GM18873 (cell line): ENCODE data around the gene TJP1.
"Not testable (repeated sequence)": the region's sequence is repeated elsewhere in the genome, so short reads cannot be mapped to it uniquely, and the experiment has no call there.

Experiments used
- ATAC-seq: cut with Tn5 transposase; IDR thresholded peaks from one replicate; pipeline ENCODE4 v1.9.1; 2021; ENCODE audit warnings: mild to moderate bottlenecking, moderate library complexity, moderate number of reproducible peaks; ENCODE audit not compliant: unreplicated experiment, low FRiP score

The TJP1 gene

DNA sequence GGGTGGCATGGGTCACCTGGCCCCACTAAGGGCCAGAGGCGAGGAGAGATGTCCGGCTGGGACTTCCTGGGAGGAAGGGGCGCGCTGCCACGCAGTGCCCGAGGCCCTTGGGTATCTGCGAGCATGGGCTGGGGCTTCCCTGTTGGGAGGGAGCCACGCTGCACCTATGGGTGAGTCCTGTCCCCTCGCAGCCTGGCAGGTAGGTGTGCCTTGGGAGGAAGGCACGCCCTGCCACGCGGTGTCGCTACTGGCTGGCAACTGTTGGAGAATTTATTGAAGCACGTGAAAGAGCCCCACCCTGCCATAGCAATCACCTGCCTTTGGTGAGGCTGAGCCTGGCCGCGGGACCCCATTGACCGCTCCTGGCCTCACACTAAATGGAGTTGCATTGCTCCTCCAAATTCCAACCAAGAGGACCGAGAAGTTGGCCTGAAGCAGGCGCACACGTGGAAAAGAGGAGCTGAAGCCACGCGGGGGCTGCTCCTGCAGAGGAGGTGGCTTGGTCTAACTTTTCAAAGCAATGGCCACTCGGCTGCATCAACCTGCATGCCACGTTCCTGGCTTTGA is 134.2 kb downstream of the TJP1 start:
- ATAC-seq, result no peak

DNA sequence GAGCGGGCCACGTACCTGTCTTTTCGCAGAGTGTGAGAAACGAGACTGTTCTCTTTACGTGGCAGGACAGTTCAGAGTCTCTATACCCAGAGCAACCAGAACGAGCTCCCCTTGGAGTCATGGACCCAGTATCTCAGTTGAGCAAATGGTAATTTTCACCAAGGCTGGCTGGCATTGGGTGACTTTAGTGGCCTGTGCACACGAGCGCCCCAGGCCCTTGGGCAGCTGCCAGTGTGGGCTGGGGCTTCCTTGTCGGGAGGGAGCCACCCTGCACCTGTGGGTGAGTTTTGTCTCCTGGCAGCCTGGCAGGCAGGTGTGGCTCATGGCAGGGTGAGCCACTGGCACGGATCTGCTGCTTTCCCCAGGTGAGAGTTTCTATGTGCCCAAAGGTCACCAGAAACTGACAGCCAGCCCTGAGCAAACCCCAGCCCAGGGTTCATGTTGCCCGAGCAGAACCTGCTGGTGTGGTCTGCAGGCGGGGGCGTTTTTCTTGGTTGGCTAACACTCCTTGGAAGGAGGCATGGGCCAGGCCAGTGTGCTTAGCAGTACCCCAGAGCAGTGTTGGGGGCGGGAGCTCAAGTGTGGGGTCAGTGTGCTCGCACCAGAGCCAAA is 135.0 kb downstream of the TJP1 start:
- no peak for ATAC-seq

DNA sequence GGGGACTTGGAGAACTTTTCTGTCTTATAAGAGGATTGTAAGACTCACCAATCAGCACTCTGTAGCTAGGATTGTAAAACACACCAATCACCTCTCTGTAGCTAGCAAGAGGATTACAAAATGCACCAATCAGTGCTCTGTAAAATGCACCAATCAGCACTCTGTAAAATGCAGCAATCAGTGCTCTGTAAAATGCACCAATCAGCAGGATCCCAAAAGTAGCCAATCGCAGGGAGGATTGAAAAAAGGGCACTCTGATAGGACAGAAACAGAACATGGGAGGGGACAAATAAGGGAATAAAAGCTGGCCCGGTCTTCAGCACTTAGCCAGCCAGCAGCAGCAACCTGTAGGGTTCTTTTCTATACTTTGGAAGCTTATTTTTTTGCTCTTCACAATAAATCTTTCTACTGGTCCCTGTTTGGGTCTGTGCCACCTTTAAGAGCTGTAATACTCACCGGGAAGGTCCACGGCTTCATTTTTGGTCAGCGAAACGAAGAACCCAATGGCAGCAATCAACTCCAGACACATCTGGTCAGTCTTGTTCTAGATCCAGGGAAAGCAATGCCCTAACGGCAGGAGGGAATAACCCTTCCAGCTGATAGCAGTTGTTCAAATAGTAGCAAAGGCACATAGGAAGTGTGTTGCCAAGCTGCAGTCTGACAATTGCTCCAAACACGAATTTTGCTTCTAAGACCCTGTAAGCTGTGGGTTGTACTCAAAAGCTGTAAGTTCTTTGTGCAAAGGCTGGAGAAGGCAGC is 135.6 kb downstream of the TJP1 start:
- ATAC-seq, result no peak

DNA sequence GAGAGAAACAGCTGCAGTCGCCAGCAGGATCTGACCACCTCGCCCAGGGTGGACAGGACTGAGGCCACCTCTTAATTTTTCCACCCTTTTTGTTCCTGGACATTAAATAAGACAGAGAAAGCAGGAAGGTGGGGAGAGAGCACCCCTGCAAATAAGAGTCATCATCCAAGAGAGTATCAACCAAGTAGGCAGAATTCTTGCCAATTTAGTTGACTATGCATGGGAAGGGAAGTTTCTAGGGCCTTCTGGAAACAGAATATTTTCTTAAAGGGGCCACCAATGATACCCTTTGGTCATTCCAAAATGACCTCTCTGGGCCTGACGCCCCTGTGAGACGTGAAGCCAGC is 136.2 kb downstream of the TJP1 start:
- no peak for ATAC-seq

DNA sequence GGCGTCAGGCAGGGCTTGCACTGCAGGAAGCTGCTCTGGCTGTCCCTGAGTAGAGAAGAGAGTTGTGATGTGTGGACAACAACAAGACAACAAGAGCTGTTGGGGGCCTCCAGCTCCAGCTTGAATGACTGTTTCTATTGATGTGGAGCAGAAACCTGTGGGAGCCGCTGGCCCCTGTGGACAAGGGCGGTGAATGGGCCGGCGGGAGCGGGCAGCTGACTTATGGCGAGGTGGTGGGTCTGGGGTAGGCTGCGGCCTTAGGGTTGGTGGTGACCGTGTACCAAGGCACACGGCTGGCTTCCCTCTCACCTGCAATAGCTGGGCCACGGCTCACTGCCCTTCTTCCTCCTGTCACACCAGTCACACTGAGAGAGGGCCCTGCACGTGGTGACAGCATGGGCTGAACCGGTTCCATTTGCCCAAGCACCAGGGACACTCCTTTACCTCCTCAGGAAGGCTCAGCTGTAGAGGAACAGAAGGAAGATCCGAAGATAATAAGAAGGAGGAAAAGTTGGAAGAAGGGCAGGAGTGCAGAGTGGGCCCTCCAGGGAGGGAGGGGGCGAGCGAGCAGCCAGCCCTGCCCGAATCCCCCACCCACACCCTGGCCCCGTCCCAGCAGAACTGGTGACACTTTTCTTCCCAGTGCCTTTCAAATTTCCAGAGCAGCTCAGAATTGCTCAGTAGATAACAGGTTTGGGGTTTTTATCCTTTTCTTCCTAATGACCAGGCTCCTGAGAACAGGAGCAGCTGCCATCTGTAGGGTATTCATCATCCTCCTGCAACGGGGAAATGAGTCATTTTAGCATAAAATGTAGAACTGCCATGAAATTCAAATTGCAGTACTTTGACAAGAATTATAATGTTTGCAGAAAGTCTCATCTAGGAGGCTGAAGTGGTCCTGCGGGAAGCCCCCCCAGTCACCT is 136.9 kb downstream of the TJP1 start:
- ATAC-seq, result no peak

DNA sequence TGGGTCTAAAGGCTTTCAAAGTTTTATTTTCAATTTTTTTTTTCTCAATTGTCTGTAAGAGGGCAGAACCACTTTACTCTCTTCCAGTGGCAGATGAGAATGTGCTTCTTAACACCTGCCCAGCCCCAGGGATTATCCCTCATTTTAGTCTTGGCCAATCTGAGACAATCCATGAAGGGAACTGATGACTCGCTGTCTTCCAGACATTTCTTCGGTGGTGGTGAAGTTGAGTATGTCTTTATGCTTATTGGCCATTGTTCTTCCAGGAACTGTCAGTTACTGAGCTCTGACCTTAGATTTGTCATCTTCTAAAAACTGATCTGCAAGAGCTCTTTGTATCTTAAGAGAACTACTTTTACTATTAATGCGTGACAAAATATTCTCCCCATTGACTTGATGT is 139.5 kb downstream of the TJP1 start:
- ATAC-seq, result no peak

DNA sequence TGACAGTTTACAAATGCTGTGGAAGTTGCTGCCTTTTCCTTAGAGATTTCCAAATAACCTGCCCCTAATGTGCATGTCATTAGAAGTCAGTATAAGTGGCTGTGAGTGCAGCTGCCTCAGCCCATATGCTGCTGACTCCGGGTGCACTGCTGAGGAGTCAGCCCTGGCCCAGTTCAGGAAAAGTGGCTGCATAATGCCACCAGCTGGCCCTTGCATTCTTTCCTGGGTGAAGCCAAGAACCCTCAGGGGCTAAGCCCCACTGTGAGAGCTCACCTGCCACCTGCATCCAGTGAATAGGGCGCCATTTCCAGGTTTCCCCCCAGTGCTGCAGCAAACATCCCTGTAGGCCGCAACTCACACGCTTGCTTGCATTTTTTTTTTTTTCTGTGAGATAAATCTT is 139.9 kb downstream of the TJP1 start:
- no peak for ATAC-seq

DNA sequence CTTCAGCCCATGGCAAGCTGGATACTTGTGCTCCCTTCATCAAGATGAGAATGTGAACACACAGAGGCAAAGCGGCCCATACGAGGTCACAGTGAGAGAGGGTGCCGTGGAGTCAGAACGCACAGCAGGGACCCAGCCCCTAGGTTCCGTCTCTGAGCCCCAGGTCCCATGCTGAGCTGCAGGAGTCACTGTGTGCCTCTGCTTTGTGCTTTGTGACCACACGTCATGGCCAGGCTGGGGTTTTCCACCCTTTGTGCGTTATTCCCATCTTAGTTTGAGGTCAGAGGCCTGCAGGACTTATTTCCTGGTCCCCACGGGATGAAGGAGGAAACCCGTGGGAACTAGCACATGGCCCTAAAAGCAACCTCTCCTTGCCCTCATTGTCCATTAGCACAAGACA is 140.3 kb downstream of the TJP1 start:
- ATAC-seq, result no peak

DNA sequence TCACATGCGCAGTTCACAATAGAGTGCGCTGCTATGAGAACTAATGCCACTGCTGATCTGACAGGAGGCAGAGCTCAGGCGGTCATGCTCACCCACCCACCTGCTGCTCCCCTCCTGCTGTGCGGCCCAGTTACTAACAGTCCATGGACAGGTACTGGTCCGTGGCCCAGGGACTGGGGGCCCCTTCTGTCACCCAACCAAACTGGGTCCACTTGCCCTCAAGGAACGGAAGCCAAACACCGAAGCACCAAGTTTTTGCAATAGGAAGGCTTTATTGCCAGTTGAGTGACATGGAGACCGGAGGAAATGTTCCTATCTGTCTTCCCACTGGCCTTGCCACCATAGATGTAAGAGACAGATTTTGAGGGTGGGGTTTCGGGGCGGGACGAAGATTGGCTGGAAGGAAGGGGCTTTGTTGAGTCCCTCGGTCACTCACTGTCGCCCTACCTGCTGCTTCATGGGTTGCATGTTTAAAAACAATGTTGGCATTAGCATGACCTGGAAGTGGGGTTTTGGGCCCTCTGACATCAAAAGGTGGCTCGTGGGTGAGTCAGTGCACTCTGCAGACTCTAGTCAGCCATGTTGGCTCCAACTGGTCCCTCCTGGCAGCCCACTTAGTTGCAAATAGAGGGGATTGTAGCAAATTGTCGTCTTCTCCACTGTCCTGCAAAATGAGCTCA is 141.0 kb downstream of the TJP1 start:
- no peak for ATAC-seq

DNA sequence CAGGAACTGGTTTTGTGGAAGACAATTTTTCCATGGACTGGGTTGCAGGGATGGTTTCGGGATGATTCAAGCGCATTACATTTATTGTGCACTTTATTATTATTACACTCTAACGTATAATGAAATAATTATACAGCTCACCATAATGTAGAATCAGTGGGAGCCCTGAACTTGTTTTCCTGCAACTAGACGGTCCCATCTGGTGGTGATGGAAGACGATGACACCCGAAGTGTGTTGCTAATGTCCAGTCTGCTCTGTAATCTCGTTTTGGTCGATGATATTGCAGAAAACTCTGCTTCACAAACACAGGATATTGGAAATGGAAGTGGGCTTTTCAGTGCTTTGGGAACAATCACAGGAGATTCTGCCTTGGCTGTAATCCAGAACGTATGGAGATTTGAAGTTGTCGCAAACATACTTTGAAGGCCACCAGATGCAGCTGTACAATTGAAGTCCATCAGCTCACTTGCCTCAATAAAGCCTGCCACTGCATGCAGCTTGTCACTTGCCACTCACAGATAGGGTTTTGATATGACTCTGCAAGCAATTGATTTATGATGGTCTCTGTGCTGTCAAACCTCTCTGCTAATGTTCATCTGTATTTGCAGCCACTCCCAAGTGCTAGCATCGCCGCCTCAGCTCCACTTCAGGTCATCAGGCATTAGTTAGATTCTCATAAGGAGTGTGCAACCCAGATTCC is 141.7 kb downstream of the TJP1 start:
- ATAC-seq, result no peak

DNA sequence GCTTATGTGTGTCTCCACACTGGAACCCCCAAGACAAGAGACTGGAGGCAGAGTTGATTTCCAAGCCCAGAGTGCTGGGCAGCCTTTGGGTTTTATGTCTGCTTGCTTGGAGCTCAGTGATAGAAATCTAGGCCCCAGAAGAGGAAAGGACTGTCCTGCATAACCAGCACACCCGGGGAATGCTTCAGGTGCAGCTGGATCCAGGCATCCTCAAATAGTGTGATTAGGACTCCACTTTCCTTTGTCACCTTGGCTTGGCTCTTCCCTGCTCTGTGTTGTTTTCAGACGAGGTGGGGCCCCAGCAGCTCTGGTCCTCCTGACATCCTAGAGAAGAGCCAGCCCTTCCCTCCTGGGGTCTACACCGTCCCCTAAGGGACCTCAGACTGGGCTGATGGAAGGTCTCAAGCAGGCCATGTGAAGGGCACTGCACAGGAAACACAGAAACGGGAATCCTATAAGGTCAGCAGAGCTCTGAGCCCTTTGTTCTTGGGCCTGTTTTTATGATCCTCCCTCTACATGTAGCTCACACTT is 143.7 kb downstream of the TJP1 start:
- ATAC-seq, result no peak

DNA sequence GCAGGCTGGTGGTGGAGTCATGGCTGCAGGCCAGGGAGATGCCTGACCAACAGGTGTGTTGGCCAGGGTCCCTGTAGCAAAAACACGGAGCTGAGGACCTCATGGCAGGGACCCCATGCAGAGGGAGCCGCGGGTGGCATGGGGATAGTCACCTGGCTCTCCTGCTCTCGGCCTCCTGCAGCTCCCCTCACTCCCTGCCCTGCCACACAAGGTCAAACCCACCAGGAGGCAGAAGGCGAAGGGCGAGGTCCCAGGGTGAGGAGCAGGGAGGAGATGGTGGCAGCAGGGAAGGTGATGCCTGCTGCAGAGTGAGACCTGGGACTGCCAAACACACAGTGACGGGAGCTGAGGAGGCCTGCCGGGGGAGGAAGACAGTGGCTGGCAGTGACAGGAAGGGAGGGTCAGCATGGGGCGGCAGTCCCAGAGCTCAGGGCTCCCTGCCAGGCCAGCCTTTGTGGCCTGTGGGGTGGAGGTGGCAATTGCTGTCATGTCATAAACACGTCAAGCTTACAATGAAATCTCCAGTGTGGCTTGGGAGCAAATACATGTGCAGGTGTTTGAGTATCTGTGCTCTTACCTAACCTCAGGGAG is 144.3 kb downstream of the TJP1 start:
- ATAC-seq, result no peak

DNA sequence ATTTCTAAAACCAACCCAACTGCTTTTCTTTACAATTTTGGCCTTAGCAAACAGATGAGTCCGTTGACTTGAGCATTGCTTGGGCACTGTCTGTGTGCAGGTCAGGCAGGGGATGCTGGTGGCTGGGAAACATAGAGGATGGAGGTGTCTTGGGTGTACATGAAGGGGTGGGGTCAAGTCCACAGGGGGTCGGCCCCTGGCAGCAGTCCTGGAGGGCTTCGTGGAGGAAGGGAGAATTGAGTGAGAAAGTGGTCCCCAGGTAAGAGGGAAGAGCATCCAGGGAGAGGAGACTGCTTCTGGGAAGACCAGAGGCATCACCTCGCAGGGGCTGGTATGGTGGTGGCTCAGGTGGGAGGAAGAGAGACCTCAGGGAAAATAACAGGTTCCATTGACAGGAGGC is 144.8 kb downstream of the TJP1 start:
- no peak for ATAC-seq

DNA sequence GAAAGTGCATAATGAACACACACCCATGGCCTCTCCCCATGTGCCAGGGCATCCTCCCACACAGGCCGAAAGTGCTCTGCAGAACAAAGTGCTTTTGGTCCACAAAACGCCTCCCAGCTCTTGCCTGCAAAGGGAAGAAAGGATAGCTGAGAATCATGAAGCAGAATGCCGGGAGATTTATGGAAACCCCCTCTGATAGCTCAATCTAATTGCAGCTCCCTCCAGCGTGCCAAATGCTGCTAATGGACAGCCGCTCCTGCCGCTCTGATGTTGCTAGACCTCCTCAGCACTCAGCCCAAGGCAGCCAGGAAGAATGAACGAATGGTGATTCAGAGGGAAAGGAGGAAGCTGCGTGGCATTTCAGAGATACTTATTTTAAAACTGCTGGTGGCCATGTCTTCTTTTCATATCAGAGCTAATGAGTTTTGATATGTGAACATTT is 145.3 kb downstream of the TJP1 start:
- no peak for ATAC-seq

DNA sequence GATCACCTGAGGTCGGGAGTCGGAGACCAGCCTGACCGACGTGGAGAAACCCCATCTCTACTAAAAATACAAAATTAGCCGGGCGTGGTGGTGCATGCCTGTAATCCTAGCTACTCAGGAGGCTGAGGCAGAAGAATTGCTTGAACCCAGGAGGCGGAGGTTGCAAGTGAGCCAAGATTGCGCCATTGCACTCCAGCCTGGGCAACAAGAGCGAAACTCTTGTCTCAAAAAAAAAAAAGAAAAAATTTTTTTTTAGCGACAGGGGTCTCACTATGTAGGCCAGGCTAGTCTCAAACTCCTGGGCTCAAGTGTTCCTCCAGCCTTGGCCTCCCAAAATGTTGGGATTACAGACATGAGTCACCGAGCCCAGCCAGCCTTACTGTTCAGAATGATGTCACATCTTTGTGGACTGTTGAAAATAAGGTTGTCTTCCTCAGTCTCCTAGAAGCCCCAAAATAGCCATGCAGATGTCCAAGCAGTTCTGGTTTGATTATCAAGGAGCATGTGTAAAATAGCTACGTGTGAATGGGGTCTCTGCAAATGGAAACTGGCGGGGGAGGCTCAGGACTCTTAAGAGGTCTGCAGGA is 145.8 kb downstream of the TJP1 start:
- not testable (repeated sequence) for ATAC-seq

DNA sequence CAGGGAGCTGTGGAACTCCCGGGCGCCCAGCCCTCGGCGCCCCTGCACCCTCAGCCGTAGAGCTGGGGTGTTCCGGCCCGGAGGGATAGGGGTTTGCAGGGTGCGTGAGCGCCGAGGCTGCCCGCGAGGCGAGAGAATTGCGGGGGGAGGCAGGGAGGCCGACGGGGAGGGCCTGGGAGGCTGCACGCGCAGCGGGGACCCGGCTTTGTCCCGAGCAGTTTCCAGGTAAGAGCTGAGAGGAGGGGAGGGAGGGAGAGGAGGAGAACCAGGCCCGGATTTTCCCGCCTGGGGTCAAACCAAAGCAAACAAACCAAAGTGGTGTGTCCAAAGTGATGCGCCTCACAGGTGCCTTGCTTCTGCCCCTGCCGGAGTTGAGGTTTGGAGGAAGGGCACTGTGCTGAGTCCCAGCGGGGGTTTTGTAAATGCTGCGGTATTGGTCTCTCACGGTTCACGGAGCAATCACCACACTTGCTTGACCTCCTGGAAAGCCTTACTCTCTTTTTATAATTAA is 146.4 kb downstream of the TJP1 start:
- ATAC-seq, result no peak

DNA sequence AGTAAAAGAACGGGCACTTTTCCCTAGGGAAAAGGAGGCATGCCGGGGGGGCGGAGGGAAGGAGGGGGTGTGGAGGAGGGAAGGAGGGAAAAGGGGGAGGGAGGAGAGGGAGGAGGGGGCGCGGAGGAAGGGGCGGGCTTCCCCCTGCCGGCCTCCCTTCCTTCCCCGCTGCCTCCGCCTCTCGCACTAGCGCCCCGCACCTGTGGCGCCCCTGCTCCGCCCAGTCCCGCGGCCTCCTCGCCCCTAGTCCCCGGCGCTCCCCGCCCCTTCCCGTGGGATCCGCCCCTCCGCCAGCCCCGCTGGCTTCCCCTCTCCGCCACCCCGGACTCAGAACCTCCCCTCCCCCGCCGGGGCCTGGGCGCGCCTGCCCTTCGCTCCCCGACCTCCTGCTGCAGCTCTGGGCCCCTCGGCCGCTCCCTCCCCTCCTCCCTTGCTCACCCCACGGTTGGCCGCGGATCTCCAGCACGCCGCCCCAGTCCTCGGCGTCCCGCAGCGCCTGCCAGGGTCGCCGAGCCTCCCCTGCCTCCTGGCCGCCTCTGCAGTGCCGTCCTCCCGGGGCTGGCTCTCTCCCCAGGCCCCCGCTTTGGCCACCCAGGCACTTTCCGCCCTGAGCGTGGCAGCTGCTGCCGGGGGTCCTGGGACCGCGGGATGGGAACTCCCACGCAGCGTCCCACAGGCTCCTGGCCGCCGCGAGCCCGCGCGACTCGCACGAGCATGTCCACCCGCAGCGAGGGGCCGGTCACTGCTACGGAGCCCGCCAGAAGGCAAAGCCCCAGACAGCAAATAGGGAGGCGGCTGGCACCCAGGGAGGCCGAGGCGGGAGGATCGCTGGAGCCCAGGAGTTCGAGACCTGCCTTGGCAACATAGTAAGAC is 147.4 kb downstream of the TJP1 start:
- ATAC-seq, result no peak
